GM12873 (cell line): ENCODE measurements around the gene ATXN2.
A peak's percentile ranks its signal among the peaks of the same experiment; 100 is the strongest.

Source experiments
- TF ChIP-seq, protein P1 (sequence below): IDR thresholded peaks from 2 replicates; pipeline ENCODE4 v1.5.1; 2012; ENCODE audit warnings: low read depth, mild to moderate bottlenecking, moderate library complexity, low read length, control low read depth; ENCODE audit not compliant: insufficient read depth; ENCODE audit errors: missing control alignments

ATXN2 gene

DNA sequence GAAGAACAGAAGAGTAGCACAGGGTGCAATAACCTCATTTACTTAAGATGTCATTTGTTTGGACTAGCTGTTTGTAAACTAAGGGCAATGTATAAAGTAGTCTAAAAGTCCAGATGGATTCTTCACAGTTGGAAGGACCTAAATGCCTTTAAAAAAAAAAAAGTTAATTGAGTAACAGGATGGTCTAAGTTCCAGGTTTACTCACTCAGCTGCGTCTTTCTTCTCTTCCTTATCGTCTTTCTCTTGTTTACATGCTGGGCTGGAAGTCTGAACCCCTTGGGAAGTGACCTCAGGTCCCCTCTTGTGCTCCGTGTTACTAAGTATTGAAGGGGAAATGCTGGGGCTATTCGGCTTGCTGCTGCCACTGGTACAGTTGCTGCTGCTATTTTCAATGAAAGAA lies 110.8 kb downstream of the ATXN2 start:
- TF ChIP-seq, protein P1, sequence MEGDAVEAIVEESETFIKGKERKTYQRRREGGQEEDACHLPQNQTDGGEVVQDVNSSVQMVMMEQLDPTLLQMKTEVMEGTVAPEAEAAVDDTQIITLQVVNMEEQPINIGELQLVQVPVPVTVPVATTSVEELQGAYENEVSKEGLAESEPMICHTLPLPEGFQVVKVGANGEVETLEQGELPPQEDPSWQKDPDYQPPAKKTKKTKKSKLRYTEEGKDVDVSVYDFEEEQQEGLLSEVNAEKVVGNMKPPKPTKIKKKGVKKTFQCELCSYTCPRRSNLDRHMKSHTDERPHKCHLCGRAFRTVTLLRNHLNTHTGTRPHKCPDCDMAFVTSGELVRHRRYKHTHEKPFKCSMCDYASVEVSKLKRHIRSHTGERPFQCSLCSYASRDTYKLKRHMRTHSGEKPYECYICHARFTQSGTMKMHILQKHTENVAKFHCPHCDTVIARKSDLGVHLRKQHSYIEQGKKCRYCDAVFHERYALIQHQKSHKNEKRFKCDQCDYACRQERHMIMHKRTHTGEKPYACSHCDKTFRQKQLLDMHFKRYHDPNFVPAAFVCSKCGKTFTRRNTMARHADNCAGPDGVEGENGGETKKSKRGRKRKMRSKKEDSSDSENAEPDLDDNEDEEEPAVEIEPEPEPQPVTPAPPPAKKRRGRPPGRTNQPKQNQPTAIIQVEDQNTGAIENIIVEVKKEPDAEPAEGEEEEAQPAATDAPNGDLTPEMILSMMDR = no peak

GRCh38 chr12:111482462-111482861 lies 116.7 kb downstream of the ATXN2 start:
- TF ChIP-seq, protein P1 = peak; percentile 32

GRCh38 chr12:111471236-111471635 lies 127.9 kb downstream of the ATXN2 start:
- TF ChIP-seq, protein P1 = no peak

GRCh38 chr12:111469401-111469800 lies 129.7 kb downstream of the ATXN2 start:
- TF ChIP-seq, protein P1 = no peak

GRCh38 chr12:111467857-111468241 lies 131.3 kb downstream of the ATXN2 start:
- TF ChIP-seq, protein P1 = no peak

- TF ChIP-seq, protein P1 = no peak
Measured at GRCh38 chr12:111467092-111467856, 131.8 kb downstream of the ATXN2 start.

DNA sequence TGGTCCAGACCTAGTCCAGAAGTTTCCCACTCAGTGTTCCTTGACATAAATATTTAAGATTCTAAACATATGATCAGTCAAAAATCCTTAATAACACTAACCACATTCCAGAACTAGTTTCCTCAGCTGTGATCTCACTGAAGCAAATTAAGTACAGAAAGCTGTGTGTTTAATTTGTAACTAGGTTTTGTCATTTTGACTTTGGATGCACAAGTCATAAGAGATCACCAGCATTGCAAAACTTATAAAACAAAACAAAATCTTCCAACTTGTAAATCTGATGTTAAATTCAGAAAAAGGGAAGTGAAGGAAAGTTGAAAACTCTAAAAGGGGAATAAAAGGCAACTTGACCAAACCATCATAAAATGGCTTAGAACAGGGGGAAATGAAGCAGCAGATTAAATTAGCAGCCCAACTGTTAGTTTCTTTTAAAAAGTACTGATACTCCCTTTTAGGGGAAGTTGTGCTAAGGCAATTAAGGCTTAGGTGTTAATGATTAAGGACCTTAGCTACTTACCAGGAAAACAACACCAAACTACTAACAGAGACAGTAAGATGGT lies 136.8 kb downstream of the ATXN2 start:
- TF ChIP-seq, protein P1 = no peak
